HG02943 (cell line): ENCODE results near the gene OR52A5.

Experiments
- ATAC-seq: cut with Tn5 transposase; IDR thresholded peaks from one replicate; pipeline ENCODE4 v1.9.1; 2021; ENCODE audit warnings: mild to moderate bottlenecking, low read depth, moderate library complexity; ENCODE audit not compliant: unreplicated experiment

The OR52A5 gene

DNA sequence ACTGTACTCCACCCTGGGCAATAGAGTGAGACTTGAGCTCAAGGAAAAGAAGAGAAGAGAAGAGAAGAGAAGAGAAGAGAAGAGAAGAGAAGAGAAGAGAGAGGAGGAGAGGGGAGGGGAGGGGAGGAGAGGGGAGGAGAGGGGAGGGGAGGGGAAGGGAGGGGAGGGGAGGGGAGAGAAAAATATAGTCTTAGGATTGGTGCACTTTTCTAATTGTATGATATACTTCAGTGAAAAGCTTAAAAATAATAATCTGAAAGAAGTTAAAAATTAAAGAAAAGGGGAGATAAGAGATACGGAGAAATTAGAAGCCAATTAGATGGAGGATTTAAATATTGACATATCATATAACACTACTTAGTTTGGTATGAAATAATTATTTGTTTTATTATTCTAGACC lies 19.3 kb downstream of the OR52A5 start:
- ATAC-seq = no peak

DNA sequence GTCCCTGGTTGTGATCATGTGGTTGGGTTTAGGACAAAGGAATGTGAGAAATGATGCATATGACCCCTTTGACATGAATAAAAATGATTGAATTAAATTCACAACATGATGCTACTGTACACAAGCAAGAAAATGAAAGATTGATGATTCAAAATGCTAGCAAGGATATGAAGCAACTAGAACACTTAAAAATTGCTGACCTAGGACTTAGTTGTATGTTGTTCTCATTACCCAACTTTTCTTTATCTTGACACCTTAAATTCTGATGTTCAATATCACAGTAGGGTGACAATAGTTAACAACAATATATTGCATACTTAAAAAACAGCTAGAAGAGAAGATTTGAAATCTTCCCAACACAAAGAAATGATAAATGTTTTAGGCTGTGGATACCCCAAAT lies 20.6 kb downstream of the OR52A5 start:
- no peak for ATAC-seq

DNA sequence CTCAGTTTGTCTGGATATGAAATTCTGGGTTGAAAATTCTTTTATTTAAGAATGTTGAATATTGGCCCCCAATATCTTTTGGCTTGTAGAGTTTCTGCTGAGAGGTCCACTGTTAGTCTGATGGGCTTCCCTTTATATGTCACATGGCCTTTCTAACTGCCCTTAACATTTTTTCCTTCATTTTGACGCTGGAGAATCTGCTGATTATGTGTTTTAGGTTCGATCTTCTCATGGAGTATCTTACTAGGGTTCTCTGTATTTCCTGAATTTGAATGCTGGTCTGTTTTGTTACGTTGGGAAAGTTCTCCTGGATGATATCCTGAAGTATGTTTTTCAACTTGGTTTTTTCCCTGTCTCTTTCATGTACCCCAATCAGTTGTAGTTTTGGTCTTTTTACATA lies 22.8 kb downstream of the OR52A5 start:
- no peak for ATAC-seq

DNA sequence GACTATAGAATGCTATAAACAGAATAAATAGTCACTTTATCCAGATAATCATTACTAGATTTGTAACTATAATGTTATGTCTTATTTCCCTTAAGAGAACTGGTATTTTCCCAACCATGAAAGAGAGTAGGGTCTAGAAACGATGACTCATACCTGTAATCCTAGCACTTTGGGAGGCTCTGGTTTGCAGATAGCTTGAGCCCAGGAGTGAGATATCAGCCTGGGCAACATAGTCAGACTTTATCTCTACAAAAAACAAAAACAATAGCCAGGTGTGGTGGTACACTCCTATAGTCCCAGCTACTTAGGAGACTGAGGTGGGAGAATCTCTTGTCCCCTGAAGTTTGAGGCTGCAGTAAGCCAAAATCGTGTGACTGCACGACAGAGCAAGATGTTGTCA lies 30.9 kb downstream of the OR52A5 start:
- no peak for ATAC-seq

DNA sequence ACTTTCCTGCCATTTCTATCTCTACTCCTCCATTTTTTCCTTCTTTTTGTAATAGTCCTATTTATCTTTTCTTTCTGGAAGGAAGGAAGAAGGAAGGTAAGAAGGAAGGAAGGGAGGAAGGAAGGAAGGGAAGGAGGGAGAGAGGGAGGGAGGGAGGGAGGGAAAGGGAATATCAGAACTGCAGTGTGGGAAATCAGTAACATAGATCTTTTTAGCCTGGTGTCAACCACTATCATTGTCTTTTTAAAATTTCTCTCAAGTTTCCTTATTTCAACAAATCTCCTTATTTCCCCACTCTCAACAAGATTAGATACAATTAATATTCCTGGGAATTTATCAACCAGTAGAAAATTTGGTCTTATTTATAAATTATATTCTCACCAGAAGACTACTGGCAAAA lies 35.1 kb downstream of the OR52A5 start:
- ATAC-seq = no peak

DNA sequence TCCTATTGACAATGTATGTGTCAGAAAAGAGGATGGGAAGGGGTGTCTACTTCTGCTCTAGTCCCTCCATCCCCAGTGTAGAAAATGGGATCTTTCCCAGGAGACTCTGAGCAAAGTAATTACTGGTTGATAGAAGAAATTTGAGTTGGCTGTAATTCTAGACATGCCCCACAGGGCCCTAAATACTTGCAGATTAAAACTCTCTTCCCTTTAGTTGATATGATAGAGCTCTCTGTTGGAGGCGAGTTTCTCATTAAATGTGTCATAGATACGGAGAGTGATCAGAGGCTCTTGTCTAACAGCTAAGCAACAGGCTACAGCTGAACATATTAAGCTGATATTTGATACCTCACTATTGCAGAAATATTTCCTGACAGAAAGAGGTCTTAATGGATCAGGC lies 35.9 kb downstream of the OR52A5 start:
- ATAC-seq = no peak

DNA sequence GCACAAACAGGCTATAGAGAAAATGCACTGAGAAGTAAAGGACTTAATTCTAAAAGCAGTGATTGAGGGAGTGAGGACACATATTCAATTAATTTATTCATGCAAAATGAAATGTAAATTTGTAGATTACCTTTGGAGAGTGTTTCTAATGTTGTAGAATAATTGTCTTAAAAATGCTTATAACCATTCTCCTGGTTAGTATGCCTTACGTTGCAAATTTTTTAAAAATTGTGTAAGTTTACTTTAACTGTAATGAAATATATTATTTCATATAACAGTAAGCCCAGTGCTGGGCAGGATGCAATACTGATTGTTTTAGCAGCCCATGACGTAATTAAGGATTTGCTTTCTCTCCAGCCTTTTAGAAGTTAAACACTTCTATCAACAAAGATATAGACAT lies 42.1 kb downstream of the OR52A5 start:
- ATAC-seq = no peak

DNA sequence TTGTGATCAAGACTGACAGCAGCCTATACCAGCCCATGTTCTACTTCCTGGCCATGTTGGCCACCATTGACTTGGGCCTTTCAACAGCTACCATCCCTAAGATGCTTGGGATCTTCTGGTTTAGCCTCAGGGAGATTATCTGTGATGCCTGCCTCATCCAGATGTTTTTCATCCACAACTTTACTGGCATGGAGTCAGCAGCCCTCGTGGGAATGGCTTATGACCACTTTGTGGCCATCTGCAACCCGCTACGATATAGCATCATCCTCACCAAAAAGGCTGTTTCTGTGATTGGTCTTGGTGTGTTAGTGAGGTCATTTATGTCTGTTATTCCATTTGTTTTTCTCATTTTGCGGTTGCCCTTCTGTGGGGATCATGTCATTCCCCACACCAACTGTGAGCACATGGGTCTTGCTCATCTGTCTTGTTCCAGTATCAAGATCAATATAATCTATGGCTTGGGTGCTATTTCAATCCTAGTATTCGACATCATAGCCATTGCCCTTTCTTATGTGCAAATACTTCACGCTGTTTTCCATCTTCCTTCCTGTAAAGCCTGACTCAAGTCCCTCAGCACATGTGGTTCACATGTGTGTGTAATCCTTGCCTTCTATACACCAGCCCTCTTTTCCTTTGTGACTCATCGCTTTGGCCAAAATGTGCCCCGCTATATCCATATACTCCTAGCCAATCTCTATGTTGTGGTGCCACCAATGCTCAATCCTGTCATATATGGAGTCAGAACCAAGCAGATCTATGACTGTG lies 45.2 kb downstream of the OR52A5 start:
- no peak for ATAC-seq

DNA sequence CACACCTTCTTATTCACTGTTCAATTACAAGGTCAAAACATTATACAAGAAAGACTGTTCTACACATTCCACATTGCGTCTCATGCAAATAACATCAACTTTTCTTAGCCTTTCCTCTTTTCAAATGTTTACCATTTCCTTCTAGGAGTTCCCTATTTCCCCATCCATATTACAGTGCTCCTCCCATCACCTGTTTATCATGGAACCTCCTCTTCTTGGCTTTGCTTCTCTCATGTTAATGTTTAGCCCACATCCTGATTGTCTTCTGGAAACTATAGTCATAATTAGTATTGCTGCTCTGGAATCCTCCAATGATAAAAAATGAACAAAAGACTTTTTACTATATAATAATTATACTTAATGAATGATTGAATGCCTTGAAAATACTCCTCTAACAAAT lies 47.5 kb downstream of the OR52A5 start:
- ATAC-seq = no peak

DNA sequence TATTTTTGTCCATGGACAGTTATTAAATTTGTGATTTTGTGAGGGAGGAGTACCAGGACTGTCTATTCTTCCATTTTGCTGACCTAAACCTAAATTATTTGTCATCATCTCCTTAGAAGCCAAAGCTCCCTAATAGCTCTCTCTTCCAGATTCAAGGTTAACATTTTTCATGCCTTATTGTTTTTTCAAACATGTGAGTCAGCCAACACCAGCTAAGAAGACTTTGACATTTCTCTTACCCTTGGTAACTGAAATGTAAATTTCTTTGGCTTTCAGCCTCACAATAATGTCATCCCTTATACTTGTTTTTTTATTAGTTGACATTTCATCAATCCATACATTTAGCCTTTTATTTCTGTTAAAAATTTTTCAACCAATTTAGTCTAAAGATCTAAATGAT lies 49.6 kb downstream of the OR52A5 start:
- no peak for ATAC-seq

DNA sequence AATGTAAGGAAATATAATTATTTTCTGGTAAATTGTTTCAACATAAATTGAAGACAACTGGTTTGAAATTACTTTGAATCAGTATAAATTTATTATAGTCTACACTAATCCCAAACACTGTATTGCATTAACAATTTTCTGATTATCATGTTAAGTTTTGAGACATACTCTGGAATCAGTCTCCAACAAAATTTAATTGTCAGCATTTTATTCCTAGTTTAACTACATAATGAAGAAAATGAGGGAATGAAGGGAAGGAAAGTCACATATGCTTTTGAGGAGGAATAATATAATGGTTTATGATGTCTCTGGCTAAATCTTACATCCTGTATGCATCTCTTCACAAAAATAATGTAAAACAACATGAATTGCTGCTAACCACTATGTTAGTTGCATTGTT lies 54.6 kb downstream of the OR52A5 start:
- ATAC-seq = no peak

DNA sequence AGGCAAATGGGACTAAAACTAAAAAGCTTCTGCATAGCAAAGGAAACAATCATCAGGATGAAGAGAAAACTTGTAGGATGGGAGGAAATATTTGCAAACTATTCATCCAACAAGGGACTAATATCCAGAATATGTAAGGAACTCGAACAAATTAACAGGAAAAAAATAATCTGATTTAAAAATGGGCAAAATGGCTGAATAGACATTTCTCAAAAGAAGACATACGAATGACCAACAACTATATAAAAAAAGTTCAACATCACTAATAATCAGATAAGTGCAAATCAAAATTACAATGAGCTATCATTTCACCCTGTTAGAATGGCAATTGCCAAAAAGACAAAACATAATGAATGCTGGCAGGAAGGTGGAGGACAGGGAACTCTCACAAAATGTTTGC lies 56.8 kb downstream of the OR52A5 start:
- ATAC-seq = no peak
